ENCODE data around the gene POMC.
A peak's percentile ranks its signal among the peaks of the same experiment; 100 is the strongest.
"Not testable (repeated sequence)": the region's sequence is repeated elsewhere in the genome, so short reads cannot be mapped to it uniquely, and the experiment has no call there.

POMC gene

DNA sequence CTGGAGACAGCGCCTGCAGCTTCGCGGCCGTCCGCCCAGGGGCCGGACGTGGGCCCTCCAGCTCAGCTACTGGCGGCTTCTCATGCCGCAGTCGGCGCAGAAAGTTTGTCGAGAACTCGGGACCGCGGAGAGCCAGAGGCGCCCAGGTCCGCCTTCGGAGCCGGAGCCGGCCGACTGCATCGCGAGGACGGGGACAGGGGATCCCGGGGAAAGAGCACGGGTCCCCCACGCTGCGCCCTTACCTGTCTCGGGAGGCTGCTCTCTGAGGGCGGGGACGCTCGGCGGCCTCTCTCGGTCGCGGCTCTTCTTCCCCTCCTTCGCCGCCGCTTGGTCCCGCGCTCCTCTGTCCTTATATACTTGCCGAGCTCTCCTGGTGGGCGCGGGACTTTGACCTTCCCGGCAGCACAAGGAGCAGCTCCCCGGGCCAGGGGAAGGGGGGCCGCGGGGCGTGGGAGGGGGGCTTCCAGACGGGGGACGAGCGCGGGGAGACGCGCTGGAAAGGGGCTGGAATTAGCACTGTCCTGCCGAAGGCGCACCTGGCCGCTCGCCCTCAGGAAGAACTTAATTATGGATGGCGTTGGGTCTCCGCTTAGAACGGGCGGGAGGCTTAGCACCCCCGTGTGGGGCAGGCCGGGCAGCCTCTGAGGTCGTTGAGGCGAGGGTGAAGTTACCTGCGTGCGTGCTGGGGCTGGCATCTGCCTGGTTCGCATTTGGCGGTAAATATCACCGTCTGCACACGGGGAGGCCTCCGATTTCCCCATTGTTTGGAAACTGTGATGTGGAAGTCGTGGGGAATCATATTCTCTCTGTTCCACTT lies at the start of gene POMC:
TSS of gene POMC (minus strand) at position 325 of the 817 bp plus-strand sequence. CDS start 3,808 bp downstream, outside the sequence.
- peak; percentile 32 for DNase-seq

DNA sequence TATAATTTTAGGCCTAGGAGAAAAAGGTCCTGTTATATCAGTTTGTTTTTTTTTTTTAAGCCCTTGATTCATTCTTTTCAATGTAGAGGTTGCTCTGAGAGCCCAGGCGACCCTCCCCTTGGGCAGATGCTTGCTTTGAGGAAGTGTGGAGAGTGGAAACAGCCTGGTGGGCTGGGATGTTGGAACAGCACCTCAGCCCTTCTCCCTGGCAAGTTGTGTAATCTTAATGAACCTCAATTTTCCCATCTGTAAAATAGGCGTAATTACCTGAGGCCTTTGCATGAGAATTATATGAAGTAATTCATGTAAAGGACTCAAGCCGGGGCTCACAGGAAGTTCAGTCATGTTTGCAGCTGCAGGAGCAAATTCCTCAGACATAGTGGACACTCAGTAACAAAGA lies 49.7 kb upstream of the POMC start:
- DNase-seq, result no peak

DNA sequence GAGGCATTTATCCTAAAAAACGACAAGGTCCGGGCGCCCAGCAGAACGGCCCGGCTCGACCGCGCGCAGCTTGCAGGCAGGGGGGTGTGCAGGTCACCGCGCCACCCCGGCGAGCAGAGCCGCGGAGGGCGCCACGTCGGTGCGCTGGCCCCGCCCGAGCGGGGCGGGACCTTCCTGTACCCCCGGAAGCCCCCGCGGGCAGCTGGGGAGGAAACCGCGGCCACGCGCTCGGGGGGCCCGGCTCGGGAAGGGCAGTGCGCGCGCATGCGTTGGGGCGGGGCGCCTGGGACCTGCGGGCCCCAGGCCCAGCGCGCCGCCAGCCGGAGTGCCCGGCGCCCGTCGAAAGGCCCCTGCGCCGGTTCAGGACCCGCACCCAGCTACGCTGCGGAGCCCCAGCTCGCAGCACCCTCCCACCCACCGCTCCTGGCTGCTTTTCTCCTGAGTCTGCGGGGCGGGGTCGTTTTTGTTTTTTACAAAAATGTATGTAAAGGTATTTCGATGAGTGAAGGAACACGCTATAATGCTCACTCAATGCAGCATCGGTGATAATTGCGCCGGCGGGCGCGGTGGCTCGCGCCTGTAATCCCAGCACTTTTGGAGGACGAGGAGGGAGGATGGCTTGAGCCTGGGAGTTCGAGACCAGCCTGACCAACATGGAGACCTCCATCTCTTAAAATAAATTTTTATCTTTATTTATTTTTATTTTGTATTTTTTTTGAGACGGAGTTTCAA lies 47.7 kb upstream of the POMC start:
- DNase-seq, result peak; percentile 87

DNA sequence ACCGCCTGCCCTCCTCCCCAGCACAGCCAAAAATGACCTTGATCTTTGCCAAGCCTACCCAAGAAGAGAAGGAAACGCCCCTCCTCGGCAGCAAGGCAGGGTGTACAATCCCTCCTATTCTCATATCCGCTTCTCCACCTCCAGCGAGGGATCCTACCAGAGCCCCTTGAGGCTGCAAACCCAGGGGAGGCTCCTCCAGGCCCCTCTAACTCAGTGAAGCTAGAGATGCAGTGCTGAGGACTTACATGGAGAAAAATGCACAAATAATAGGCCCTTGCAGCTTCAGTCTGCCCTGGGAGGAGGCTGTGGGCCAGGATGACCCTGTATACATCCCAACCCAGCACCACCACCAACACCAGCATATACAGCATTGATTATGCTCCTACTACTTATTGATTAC lies 46.9 kb upstream of the POMC start:
- no peak for DNase-seq

DNA sequence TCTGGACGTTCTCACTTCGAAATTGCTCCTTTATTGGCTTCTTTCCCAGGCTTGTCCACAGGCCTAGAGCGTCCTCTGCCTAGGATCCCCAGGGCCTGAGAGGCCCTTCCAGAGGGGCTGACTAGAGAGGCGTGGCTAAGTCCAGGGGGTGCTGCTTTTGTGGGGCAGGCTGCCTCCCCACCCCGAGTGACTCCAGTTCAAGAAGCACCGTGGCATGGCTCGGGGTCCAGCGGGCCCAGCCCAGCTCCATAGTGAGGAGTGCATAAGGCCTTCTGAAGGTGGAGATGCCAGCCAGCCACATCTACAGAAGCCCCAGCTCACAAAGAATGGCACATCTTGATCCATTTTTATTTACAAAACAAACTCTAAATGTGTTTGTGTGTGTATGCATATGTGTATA lies 44.8 kb upstream of the POMC start:
- no peak for DNase-seq

DNA sequence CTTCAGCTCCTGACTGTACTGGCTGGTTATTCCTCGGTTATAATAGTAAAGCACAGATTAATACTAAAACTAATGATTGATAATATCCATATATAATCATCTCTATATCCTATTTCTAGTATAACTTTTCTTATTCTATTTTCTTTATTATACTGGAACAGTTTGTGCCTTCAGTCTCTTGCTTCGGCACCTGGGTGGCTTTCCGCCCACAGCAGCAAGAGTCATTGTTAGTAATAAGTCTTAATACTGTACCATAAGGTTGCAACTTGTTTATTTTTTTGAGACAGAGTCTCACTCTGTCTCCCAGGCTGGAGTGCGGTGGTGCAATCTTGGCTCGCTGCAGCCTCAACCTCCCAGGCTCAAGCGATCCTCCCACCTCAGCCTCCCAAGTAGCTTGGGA lies 42.5 kb upstream of the POMC start:
- not testable (repeated sequence) for DNase-seq

DNA sequence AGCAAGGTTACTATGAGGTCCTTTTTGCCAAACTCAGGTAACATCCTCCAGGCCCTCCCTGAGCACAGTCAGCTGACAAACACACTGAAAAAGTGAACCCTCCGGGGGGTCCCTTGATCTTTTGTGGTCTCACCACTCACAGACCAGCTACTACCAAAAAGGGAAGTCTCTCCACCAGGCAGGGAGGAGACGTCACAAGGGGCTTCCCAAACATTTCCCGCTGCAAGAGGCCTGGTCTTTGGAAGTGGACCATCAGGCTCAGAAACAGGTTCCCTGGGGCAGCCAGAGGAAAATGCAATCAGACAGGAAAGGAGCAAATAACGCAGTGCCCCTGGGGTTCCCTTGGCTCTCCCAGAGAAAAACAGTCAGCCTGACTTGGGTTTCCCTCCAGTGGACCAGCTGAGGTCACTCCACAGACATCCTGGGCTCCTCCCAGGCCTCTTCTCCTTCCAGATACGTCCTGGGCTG lies 38.7 kb upstream of the POMC start:
- no peak for DNase-seq

DNA sequence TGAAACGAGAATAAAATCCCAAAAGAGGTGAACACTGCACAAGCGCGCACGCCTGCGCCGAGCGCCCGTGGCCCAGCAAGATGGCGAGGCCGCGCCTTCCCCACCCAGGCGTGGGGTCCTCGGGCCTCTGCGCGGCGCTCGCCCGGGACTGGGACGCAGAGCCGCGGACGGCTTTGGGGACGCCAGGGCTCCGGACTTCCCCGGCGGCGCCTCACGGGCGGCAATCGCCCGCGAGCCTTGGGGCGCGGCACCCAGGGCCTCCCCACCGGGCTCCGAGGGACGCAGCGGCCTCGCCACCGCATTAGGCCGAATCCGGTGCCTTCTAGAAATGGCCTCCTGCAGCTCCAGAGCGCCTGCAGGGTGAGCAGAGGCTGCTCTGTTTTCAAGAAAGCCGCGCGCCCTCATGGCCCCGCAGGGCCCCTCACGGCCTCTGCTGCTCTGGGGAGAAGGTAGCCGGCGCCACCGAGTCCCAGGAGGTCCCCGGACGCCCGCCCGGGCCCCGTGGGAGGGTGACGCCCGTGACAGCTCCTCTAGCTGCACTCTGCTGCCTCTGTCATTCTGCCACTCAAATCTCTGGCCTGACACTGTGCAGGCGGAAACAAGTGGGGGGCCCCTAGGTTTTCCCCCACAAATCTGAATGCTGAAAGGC lies 35.9 kb upstream of the POMC start:
- peak; percentile 38 for DNase-seq

DNA sequence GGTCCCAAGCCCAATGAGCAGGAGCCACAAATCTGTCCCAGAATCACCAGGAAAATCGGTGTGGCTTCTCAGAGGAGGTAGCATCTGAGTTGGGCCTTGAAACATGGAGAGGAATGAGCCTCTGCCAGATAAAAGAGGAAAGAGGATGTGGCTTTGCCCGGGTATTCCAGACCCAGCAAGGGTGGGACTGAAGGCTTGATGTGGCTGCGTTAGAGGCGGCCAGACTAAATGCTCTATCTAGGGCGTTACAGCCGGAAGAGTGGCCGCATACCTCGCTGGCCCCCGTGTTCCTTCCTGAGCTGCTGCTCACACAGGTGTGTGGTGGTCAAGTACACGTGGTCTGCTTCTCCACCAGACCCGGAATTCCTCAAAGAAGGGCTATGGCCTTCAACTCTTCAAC lies 33.9 kb upstream of the POMC start:
- DNase-seq, result no peak

DNA sequence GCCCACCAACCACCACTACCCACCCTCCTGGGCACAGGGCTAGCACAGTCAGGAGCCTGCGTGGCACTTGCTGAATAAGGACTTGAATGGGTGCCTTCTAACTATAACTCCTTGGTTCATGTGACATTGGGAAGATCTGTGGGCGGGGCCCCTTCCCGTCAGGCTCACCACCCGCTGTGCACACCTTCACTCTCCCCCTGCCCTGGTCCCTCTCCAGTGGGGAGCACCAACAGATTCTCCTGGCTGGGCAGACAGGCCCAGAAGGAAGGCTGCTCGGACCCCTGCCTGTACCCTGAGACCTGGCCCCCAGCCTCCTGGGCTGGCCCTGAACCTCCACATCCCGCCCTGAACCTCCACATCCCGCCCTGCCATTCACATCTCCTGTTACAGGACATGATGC lies 33.4 kb upstream of the POMC start:
- no peak for DNase-seq

DNA sequence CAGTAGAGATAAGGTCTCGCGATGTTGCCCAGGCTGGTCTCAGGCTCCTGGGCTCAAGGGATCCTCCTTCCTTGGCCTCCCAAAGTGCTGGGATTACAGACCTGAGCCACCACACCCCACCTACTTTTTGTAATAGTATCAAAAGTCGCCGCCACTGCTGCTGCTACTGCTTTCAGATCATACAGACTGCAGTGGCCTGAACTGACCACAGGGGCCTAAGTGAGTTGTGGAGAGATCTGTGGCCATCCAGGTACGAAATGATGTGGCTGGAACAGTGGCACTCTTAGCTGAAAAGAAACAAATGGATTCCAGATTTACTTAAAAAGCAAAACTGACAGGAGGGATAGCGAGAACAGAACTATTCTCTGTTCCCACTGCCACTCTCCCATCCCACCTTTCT lies 32.9 kb upstream of the POMC start:
- DNase-seq, result no peak

DNA sequence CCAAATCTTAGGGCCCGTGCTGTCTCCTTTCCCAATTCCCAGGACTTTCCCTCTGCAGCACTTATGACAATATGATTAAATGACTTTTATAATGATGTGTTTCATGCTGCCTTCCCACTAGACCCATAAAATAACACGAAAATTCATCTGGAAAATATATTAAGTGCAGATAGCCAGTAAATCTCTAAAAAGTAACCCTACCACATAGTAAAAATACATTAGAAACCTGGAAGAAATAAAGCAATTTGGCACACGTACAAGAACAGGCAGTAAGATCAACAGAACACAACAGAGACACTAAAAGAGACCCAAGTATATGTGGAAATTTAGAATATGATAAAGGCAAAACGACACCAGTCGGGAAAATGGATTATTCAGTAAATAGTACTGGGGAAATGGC lies 30.2 kb upstream of the POMC start:
- DNase-seq, result no peak

DNA sequence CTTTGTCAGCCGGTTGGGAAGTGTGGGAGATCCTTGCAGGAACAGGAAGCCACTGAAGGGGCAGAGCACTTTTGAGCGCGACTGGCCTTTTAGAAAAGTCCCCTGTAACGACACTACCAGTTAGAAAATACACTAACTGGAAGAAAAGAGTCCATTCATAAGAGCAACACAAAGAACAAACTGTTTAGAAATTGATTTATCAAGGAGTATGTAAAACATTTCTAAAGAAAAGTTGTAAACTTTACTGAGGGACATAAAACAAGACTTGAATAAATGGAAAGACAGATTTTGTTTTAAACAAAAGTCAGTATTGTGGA lies 29.8 kb upstream of the POMC start:
- no peak for DNase-seq

DNA sequence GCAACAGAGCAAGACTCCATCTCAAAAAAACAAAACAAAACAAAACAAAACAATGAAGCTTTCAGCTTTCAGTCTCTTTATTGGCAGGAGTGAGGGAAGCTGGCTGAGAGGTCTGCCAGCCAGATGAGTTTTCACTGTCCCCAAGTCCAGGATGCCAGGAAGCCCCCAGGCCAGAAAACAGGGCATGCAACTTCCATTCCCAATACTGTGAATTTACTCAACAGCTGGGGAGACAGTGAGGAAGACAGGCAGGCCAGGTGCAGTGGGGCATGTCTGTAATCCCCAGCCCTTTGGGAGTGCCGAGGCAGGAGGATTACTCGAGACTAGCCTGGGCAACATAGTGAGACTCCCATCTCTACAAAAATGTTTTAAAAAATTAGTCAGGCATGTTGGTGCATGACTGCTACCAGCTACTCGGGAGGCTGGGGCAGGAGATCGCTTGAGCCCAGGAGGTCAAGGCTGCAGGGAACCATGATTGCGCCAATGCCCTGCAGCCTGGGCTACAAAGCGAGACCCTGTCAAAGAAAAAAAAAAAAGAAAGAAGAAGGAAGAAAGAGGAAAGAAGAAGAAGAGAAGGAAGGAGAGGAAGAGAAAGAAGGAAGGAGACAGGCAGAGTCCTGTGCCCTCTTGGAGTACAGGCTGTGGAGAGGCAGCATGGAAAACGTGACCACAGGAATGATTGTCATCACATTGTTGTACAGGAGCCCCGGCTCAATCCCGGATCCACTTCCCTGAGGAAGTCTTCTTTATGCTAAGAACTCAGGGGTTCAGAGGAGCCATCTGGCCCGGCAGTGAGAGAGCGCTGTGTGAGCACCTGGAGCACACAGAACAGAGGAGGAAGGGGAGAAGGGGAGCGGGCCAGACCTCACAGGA lies 29.2 kb upstream of the POMC start:
- DNase-seq, result no peak

DNA sequence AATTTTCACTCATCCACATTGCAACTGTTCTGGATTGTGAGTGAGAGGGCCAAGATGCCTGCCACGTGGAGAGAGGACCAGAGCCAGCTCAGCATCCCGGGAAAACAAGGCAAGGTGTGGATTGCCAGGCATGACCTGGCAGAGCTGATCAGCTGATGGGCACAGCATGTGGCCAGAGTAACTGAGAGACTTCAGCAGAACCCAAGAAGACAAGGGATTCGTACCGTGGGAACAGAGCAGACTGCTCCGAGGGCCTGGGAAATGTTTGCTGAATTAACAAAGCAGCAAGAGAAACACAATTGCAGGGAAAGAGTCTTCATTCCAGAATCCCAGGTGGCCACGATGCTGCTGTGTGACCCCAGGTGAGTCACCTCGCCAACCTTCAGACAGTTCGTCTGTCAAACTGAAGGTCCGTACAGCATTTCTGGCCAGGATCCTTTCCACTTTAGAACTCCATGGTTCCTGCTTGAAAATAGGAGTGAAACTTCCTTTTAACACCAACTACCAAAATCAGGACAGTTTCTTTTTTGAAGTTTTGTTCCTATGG lies 26.3 kb upstream of the POMC start:
- DNase-seq, result no peak

DNA sequence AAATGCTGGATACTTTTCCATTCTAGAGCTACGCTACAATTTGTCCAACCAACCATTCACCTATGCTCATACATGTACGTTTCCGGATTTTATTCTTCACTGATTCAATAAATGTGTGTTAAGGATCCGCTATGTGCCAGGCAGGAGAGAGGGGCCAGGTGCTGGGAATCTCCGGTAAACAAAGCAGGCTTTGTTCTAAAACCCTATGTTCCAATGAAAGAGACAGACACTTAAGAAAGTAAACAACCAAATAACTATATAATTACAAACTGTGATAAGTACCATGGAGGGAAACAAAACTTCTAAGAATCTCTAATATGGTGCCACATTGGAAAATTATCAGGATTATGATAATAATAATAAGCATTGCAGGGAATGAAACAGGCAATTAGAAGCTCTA lies 22.2 kb upstream of the POMC start:
- no peak for DNase-seq

DNA sequence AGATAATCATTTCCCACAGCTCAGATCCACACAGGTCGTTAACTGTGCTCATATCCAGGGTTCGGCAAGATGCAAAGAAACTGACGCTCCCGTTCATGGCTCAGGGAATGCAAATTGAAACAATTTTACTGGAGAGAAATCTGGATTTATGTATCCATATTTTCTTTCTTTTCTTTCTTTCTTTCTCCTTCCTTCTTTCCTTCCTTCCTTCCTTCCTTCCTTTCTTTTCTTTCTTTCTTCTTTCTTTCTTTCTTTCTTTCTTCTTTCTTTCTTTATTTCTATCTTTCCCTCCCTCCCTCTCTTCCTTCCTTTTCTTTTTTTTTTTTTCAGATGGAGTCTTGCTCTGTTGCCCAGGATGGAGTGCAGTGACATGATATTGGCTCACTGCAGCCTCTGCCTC lies 20.0 kb upstream of the POMC start:
- no peak for DNase-seq

DNA sequence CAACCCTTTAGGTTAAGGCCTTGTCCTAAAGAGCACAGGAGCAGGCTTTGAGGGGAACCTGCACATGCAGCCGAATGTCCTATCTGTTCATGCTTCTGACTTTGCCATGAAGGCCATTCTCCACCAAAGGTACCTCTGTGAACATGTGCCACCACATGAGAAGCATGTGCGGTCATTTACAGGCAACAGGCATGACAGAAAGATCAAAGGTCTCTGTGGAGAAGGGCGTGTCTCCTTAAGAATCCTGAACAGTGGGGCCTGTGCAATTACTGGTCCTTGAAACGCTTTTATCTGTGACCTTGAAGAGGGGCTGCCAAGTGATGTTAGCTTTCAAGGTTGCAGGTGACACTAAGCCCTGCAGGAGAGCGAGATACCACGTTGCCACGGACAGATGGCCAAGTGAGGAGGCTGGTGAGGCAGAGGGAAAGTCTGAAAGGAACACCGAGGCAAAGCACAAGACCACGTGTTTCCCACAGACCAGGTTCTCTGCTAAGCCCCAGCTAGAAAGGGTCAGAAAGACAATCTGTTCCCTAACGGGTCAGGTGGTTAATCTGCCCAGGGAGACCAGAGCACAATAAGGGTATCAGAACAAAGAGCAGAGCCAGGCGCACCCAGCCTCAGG lies 19.5 kb upstream of the POMC start:
- no peak for DNase-seq

DNA sequence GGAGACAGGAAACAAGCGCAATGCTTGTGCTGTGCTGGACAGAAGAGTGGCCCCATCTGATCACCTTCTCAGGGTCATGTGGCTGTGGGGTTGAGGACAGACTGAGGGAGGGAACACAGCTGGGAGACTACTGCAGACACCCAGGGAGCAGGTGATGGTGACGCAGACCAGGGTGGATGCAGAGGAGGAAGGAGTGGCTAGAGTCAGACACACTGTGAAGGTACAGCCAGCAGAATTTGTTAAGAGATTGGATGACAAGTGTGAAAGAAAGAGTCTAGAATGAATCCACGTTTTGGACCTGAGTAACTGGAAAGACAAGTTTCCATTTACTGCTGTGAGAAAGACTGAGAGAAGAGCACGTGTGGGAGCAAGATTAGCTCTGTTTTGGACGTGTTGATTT lies 15.9 kb upstream of the POMC start:
- DNase-seq, result no peak

DNA sequence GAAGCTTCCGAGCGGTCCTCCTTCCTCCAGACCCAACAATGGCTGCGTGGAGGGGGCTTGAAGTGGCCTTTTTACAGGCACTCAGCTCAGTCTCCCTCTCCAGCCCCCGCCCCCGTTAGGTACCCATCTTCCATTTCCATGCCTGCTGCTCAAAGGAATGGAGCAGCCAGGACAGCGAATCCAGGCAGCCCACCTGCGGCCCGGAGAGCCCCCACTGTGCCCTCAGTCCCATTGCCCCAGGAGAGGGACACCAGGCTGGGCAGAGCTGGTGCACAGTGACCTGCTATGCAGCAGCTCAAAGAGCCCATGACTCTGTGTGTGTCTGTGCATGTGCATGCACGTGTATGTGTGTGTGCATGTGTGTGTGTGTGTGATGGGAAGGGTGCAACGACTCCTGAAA lies 10.6 kb upstream of the POMC start:
- DNase-seq, result no peak

DNA sequence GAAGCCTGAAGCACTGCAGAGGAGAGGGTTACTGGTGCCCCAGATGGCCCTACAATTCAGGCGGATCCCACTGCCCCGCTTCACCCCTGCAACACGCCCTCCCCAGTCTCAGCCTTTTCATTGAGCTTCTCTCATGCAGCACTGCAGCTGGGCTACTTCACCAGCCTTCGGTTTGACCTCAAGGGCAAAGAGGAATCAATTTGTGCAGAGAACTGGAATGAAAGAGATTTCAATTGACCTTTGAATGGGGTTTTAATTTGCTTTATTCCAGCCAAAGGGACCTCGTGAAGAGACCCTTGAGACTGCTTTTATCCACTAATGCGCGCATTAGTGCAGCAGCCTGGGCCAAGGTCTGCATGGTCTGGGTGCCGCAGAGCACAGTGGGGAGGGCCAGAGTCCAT lies 8.8 kb upstream of the POMC start:
- no peak for DNase-seq

DNA sequence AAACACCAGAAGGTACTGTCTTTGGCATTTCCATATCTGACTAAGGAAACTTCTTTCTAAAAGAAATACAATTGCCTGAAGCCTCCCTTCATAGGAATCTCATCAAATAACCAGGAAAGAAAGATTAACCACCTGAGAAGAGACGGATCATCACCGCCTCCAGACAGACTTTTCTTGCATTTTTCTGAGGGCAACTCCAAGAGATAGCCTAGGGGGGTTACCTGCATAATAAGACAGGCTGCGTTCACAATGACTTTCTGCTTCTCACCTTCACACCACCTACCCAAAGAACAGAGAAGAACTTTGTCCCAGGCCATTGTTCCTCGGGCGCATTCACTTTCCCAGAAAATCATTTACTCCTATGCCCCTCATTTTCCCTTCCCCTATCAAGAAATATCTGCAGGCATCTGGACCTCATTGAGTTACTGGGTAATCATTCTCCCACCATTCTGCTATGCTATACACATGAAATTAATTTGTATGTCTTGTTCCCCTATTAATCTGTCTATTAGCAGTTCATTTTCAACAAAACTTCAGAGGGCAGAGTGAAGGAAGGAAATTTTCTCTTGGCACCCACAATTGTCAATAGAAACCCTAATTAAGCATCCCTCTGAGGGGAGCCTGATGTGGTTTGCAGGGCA lies 8.3 kb upstream of the POMC start:
- no peak for DNase-seq
